Loucy (cell line): ENCODE measurements around the gene MAGIX.

ENCODE experiments used
- H2AFZ ChIP-seq: fragments of 200-600 bp; sonication (generic); 2 replicates; pipeline ENCODE4 v1.6.0; 2016; ENCODE audit warnings: antibody characterized with exemption, mild to moderate bottlenecking, low read length, moderate library complexity
- H3F3A ChIP-seq: fragments of 200-600 bp; 2 replicates; pipeline ENCODE4 v1.6.0; 2016; ENCODE audit warnings: antibody characterized with exemption, low read depth, mild to moderate bottlenecking
- H3K27me3 ChIP-seq: fragments of 200-600 bp; sonication (generic); 2 replicates; pipeline ENCODE4 v1.6.1; 2014; ENCODE audit warnings: low read length, mild to moderate bottlenecking; ENCODE audit not compliant: insufficient read depth, poor library complexity, severe bottlenecking
- H3K36me3 ChIP-seq: fragments of 200-600 bp; sonication (generic); 2 replicates; pipeline ENCODE4 v1.6.1; 2016; ENCODE audit warnings: low read length; ENCODE audit not compliant: insufficient read depth
- H3K4me1 ChIP-seq: fragments of 200-600 bp; sonication (generic); 2 replicates; pipeline ENCODE4 v1.5.1; 2014; ENCODE audit warnings: low read length, mild to moderate bottlenecking; ENCODE audit not compliant: insufficient read depth, poor library complexity, severe bottlenecking
- H3K4me2 ChIP-seq: fragments of 200-600 bp; sonication (generic); 2 replicates; pipeline ENCODE4 v1.6.0; 2014; ENCODE audit warnings: antibody characterized with exemption, low read length, low read depth, mild to moderate bottlenecking; ENCODE audit not compliant: poor library complexity, severe bottlenecking
- H3K4me3 ChIP-seq: fragments of 200-600 bp; sonication (generic); 2 replicates; pipeline ENCODE4 v1.5.1; 2014; ENCODE audit warnings: low read length, mild to moderate bottlenecking, mixed read lengths; ENCODE audit not compliant: poor library complexity, severe bottlenecking
- H3K79me2 ChIP-seq: fragments of 200-600 bp; sonication (generic); 2 replicates; pipeline ENCODE4 v1.6.1; 2014; ENCODE audit warnings: low read length; ENCODE audit not compliant: insufficient read depth
- H3K9ac ChIP-seq: fragments of 200-600 bp; sonication (generic); 2 replicates; pipeline ENCODE4 v1.6.0; 2014; ENCODE audit warnings: mild to moderate bottlenecking, low read depth, low read length, moderate library complexity; ENCODE audit not compliant: poor library complexity, severe bottlenecking
- H3K9me2 ChIP-seq: fragments of 200-600 bp; sonication (generic); replicated peaks from 2 replicates; pipeline ENCODE4 v1.6.1; 2016; ENCODE audit warnings: low read depth, low read length, mixed read lengths
- H3K9me3 ChIP-seq: fragments of 200-600 bp; sonication (generic); 2 replicates; pipeline ENCODE4 v1.6.1; 2014; ENCODE audit warnings: mild to moderate bottlenecking, antibody characterized with exemption, low read length, low read depth; ENCODE audit not compliant: insufficient read depth
- H4K20me1 ChIP-seq: fragments of 200-600 bp; sonication (generic); 2 replicates; pipeline ENCODE4 v1.6.0; 2014; ENCODE audit warnings: antibody characterized with exemption, low read length, mild to moderate bottlenecking; ENCODE audit not compliant: insufficient read depth, poor library complexity, severe bottlenecking
- EZH2phosphoT487 ChIP-seq: fragments of 200-600 bp; IDR thresholded peaks from 2 replicates; pipeline ENCODE4 v1.6.1; 2018; ENCODE audit warnings: antibody characterized with exemption, mild to moderate bottlenecking, moderate library complexity, borderline replicate concordance
- TF ChIP-seq, protein P1 (sequence below): fragments of 200-600 bp; sonication (generic); conservative IDR thresholded peaks from 2 replicates; pipeline ENCODE4 v1.5.1; 2014; ENCODE audit warnings: mild to moderate bottlenecking, antibody characterized with exemption, low read length

The MAGIX gene

GRCh38 chrX:49155243-49155899 lies 7.2 kb upstream of the MAGIX start:
- H3K27me3 ChIP-seq, result no peaks in the 10 kb centered on the region
- H3K9me3 ChIP-seq, result no peaks in the 10 kb centered on the region
- H2AFZ ChIP-seq, result peak overlapping the region; percentile 84
- no peaks in the 10 kb centered on the region for H3K36me3 ChIP-seq
- TF ChIP-seq, protein P1, sequence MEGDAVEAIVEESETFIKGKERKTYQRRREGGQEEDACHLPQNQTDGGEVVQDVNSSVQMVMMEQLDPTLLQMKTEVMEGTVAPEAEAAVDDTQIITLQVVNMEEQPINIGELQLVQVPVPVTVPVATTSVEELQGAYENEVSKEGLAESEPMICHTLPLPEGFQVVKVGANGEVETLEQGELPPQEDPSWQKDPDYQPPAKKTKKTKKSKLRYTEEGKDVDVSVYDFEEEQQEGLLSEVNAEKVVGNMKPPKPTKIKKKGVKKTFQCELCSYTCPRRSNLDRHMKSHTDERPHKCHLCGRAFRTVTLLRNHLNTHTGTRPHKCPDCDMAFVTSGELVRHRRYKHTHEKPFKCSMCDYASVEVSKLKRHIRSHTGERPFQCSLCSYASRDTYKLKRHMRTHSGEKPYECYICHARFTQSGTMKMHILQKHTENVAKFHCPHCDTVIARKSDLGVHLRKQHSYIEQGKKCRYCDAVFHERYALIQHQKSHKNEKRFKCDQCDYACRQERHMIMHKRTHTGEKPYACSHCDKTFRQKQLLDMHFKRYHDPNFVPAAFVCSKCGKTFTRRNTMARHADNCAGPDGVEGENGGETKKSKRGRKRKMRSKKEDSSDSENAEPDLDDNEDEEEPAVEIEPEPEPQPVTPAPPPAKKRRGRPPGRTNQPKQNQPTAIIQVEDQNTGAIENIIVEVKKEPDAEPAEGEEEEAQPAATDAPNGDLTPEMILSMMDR, result no peak
- TF ChIP-seq EZH2phosphoT487, result no peak
- 0 out of 2 replicates have a peak, but pooled peaks cover 2% of the 10 kb centered on the region for H3F3A ChIP-seq
- H3K4me1 ChIP-seq, result no peaks in the 10 kb centered on the region
- no peaks in the 10 kb centered on the region for H4K20me1 ChIP-seq
- H3K4me2 ChIP-seq, result peak overlapping the region; percentile 99
- no peaks in the 10 kb centered on the region for H3K79me2 ChIP-seq
- H3K9ac ChIP-seq, result peak overlapping the region; percentile 98
- H3K9me2 ChIP-seq, result no peaks in the 10 kb centered on the region
- peak overlapping the region; percentile 86 for H3K4me3 ChIP-seq

DNA sequence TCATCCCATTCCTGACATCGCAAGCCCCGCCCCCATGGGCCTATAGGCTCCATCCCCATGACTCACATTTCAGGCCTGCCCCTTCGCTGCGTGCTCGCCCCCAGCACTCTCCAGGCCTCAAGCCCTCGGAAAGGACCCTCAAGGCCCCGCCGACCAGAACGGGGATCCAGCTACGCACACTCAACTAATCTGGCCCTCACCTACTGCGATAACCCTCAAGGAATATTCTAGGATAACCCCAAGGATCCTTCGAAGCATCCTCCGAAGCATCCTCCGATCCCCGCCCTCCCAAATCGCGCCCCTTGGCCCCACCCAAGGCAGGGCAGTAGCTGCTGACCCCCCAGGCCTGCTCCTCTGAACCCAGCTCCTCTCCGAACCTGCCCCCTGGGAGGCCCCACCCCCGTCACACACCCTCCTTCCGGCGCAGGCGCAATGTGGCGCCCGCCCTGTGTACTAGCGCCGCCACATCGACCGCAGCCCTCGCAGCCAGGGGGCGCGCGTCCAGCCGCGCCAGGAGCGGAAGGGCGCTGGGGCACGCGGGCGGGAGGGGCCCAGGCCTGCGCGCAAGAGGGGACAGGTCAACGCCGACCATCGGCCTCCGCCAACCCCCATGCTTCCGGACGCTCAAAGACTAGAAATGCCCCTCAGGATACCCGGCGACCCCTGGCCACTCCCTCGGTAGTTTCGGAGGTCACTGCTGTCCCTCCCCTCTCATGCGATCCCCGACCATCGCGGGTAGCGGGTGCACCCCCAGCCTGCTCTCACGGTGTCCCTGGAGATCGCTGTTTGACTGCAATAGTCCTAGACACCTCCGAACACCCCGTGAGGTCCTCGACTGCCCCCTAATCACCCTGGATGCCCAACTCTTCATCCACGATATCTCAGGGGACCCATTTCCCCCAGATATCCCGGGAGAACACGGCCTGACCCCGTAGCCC lies 6.4 kb upstream of the MAGIX start:
- Histone ChIP-seq H3K4me3 (peak overlapping the region; percentile 86), H3K9me3 (no peaks in the 10 kb centered on the region), H3K27me3 (no peaks in the 10 kb centered on the region), H3K4me2 (peak overlapping the region; percentile 99), H3K4me1 (no peaks in the 10 kb centered on the region), H2AFZ (peak overlapping the region; percentile 84), H3F3A (0 out of 2 replicates have a peak, but pooled peaks cover 2% of the 10 kb centered on the region), H3K9me2 (no peaks in the 10 kb centered on the region), H3K79me2 (no peaks in the 10 kb centered on the region), H3K9ac (peak overlapping the region; percentile 98), H4K20me1 (no peaks in the 10 kb centered on the region), H3K36me3 (no peaks in the 10 kb centered on the region)
- TF ChIP-seq, protein P1, result peak; percentile 50
- no peak for TF ChIP-seq EZH2phosphoT487

DNA sequence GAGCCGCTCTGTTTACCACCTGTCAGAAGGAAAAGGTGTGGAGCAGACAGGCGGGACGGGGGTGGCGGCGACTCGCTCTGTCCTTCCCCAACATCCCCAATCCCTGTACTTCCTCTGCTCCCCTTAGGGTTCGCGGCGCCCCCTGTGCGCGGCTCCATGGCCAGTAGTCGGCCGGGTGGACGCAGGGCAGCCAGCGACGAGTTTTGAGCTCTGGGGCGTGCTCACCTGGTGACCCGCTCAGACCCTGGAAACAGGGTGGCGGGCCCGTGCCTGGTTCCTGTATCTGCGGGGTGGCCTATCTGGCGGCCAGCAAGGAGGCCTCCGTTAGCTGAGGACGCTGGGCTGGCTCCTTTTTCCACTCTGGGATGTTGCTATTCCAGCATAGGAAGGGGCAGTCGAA lies 5.4 kb upstream of the MAGIX start:
- no peak overlapping the region for H3K4me2 ChIP-seq
- no peaks in the 10 kb centered on the region for H3K36me3 ChIP-seq
- H3K9me3 ChIP-seq, result no peaks in the 10 kb centered on the region
- no peak for TF ChIP-seq EZH2phosphoT487
- TF ChIP-seq, protein P1, result no peak
- H3K27me3 ChIP-seq, result no peaks in the 10 kb centered on the region
- H3K4me1 ChIP-seq, result no peaks in the 10 kb centered on the region
- no peaks in the 10 kb centered on the region for H4K20me1 ChIP-seq
- no peak overlapping the region for H3K4me3 ChIP-seq
- H3F3A ChIP-seq, result 0 out of 2 replicates have a peak, but pooled peaks cover 2% of the 10 kb centered on the region
- no peaks in the 10 kb centered on the region for H3K79me2 ChIP-seq
- H3K9ac ChIP-seq, result no peak overlapping the region
- H2AFZ ChIP-seq, result no peak overlapping the region
- no peaks in the 10 kb centered on the region for H3K9me2 ChIP-seq
